ENCODE measurements around the gene PNCK. TPM values are rescaled to one million over a fixed set of nuclear protein-coding genes. Genes with fewer than 3 reads are reported as not detected.

Gene PNCK
- total RNA-seq, 1 donor from 2014 or later = 12.3 TPM

DNA sequence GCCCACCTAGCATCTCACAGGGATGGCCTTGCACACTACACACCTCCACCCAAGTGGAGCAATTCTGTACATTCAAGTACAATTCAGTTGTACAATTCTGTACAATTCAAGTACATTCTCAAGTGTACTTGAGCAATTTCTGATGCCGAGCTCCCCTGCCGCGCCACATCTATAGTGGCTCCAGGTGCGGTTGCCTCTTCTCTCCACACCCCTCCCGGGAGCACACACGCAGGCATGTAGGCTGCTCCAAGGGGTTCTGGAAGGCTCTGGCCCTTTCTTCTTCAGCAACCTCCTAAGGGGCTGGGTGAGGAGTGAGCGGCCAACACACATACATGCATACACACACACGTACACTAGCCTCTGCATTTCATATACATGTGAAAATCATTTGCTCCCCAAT lies 45.5 kb downstream of the PNCK start:
- DNase-seq (ENCODE audit: low spot score) = no peak

- DNase-seq (ENCODE audit: low spot score) = no peak
These were observed 45.9 kb downstream of the PNCK start for GRCh38 chrX:153627675-153628111.

DNA sequence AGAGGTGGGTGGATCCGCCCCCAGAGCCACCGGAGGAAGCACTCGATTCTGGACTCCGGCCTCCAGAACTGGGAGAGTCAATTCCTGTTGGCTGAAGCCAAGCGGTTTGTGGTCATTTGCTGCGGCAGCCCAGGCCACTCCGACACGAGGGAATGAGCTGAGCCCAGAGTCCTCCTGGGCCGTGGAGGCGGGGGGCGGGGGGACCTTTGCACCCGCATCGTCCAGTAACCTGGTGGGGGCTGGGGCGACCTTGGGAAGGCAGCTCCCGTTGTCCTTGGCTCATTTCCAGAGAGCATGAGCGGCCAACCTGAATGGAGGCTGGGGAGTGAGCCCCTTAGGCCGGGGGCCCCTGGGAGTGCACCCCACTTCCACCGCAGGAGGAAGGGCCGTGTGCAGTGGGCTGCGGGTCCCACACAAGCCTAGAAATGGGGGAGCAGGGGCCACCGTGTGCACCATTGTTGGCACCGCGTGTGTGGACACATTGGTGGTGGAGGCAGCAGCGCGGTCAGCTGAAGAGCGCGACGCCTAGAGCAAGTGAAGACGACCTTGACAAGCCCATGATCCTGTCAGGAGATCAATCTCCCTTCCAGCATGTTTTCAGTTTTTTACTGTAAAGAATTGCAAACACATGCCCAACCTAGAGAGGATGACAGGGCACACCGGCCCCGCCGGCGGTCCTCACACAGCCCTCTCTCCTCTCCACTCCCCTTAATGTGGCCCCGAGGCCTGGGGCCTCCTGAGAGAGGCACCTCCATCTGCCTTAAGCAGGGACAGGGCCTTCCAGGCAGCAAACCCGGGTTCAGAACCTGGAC lies 46.5 kb downstream of the PNCK start:
- no peak for DNase-seq (ENCODE audit: low spot score)

- no peak for DNase-seq (ENCODE audit: low spot score)
These were observed 47.5 kb downstream of the PNCK start for GRCh38 chrX:153626025-153626633.

- no peak for DNase-seq (ENCODE audit: low spot score)
These were observed 48.2 kb downstream of the PNCK start for GRCh38 chrX:153625271-153626024.

GRCh38 chrX:153624196-153625091 lies 49.2 kb downstream of the PNCK start:
- DNase-seq (ENCODE audit: low spot score) = no peak

DNA sequence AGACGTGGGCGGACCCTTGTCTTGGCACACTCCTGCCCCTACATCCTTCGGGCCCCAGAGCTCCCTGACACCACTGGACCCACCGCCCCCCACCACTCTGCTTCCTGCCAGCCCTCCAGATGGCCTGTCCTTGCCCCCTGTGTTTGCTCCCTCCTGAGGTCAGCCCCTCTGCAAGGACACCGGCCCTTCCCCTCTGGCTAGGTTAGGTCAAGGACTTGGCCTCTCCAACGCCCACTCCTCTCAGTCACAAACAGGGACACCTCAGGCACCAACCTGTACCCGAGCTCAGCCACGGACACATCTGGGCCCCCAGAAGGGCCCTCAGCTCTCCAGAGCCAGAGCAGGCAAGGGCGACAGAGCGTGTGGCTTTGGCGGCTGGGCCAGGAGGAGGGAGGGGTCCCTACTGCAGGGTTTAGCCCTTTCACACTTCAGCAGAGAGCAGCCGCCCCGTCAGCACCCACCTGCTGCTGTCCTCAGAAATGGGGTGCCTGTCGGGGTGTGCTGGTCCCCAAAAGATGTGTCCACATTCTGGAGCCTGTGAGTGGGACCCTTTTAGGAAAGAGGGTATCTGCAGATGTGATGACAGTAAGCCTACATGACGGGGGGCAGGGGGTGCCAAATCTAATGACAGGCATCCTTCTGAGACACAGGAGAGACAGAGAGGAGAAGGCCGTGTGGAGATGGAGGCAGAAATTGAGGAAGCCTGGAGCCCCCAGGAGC lies 50.1 kb downstream of the PNCK start:
- DNase-seq (ENCODE audit: low spot score) = no peak

- no peak for DNase-seq (ENCODE audit: low spot score)
These were observed 50.8 kb downstream of the PNCK start for GRCh38 chrX:153622661-153623309.

DNA sequence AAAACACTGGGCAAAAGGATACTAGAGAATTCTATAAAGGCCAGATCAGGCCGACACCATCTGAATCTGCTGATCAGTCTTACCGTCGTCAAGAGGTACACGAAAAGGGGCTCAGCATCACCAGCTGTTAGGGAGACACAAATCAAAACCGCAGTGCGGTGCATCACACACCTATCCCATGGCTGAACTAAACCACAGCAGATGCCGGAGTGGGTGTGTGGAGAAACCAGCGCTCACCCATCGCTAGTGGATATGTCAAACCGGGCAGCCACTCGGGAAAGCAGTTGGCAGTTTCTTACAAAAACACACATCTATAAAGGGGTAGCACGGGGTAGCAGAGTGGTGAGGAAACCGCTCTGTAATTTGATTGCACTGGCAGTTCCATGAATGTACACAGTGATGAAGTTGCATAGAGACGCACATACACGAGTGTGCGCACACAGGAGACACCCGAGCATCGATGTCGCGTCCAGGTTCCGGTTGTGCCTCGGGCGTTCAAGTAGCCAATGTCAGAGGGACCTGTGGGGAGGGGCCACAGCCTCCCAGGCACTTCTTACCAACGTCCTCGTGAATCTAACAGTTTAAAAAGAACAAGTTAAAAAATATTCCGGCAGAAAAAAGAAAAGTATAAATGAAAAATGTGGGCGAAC lies 51.5 kb downstream of the PNCK start:
- no peak for DNase-seq (ENCODE audit: low spot score)

DNA sequence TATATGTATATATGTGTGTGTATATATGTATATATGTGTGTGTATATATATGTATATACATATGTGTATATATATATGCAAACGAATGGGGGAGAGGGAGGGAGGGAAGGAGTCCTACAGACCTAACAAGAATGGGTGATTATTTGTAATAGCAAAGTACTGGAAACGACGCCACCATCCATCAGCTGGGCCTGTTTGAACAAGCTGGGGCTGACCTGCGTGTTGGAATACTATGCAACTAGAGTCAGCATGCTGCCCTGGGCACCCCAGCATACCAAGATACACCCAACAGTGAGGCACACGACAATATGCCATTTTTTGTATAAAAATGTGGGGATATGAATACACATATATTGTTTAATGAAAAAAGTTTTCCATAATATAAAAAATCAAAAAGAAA lies 53.0 kb downstream of the PNCK start:
- no peak for DNase-seq (ENCODE audit: low spot score)

Other genes with a start within 250 kb of the PNCK start
- 2.1 TPM for gene TREX2, start 227.8 kb downstream of the PNCK start, total RNA-seq
- 33.3 TPM for gene HAUS7, start 203.2 kb downstream of the PNCK start, total RNA-seq
- gene BGN, start 178.8 kb downstream of the PNCK start, total RNA-seq = 77.5 TPM
- gene ATP2B3, start 156.2 kb downstream of the PNCK start, total RNA-seq = not detected
- gene CCNQ, start 74.7 kb downstream of the PNCK start, total RNA-seq = 15.0 TPM
- gene DUSP9, start 26.6 kb downstream of the PNCK start, total RNA-seq = 2.7 TPM
- gene SLC6A8, start 14.1 kb upstream of the PNCK start, total RNA-seq = 70.3 TPM
- 315 TPM for gene BCAP31, start 50.6 kb upstream of the PNCK start, total RNA-seq
- 15.1 TPM for gene ABCD1, start 51.0 kb upstream of the PNCK start, total RNA-seq
- gene PLXNB3, start 90.4 kb upstream of the PNCK start, total RNA-seq = 42.8 TPM
- gene SRPK3, start 107.2 kb upstream of the PNCK start, total RNA-seq = 2.7 TPM
- 57.0 TPM for gene IDH3G, start 120.6 kb upstream of the PNCK start, total RNA-seq
- 253 TPM for gene SSR4, start 120.9 kb upstream of the PNCK start, total RNA-seq
- gene PDZD4, start 156.7 kb upstream of the PNCK start, total RNA-seq = 10.6 TPM
- gene L1CAM, start 212.4 kb upstream of the PNCK start, total RNA-seq = 3.8 TPM
- 2.3 TPM for gene AVPR2, start 230.9 kb upstream of the PNCK start, total RNA-seq

All from ureter (tissue), 1 donor.